ENCODE measurements around the gene DTD1.

DTD1 gene

DNA sequence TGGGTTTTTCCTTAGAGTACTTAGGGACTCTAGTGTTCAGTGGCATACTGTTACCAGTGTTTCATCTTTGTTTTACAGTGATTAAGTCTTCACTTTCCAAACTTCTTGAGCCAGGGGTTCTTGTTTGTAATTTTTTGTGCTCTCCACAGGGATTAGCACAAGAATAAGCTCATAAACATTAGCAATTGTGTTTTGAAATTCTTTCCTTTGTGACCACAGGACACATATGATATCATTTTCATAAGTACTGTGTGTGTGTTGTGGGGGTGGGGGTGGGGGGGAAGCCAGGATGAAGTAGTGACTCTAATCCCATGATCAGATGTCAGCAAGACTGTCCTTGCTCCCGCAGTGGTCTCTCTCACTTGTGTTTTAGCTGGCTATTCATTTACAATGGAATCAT, 124.3 kb downstream of the DTD1 start:
- no peak for DNase-seq

DNA sequence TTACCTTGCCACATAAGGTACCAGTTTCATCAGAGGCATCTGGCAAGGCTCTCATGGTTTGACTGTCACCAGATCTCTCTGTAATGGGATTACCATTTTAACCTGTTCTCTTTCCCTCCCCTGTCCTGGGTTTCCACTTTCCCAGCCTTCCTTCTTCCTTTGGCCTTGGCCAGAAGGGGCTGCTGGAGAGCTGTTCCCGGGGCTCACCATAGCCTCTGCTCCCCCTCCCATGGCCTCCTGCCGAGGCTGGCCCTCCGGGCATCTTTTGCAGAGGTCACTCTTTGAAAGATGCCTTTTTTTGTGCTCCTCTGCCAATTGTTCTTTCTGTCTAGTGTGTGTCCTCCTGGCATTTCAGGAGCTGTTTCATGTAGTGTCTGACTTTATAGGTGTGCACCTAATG, 125.0 kb downstream of the DTD1 start:
- no peak for DNase-seq

DNA sequence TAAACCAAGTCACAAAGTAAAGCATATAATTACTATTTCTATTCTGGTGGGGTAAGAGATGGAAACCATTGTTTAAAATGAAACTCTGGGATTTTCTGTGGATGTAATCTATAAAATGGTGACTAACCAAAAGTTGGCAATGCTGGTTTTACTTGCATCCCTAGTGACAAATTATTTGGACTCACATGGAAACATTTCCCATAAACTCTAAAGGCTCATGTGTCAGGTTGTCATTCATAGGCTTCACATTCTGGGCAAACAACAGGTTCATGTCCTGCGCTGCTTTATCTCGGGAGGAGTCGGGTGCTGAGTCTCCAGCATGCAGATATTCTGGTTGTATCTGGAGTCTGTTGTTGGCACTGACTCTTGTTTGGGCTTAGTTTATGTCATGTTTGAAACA, 127.7 kb downstream of the DTD1 start:
- no peak for DNase-seq

DNA sequence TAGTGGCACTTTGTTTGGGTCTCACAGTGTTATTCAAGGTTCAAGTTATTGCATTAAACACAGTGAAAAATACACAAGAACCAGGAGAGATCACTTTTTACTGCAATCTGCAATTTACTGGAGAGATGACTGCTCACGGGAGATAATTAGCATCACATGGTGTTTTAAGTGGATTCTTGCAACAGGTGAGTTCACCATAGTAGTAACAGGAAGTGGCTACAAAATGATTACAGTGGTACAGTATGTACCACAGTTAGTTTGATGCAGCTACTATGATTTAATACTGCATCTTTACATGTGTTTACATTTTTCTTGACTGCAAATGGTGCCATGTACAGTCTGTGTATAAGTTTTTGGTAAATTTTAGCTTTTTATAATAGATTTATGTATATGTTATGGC, 129.2 kb downstream of the DTD1 start:
- no peak for DNase-seq

DNA sequence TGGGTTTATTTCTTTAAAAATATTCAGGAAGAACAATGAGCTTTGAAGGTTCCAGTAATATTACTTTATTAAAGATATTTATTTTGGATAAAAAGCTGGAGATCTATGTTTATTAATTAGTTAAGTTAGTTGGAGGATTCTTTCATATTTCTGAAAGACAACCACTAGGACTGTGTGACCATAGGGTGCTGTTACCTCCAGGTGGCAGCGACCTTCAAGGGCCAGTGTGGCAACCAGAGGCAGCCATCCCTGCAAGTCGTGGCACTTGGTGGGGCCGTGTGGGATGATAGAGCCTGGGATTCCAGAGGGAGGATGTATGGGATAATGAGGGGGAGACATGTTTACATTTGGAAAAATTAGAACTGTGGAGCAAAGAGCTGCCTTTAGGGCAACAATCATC, 130.3 kb downstream of the DTD1 start:
- DNase-seq = no peak

DNA sequence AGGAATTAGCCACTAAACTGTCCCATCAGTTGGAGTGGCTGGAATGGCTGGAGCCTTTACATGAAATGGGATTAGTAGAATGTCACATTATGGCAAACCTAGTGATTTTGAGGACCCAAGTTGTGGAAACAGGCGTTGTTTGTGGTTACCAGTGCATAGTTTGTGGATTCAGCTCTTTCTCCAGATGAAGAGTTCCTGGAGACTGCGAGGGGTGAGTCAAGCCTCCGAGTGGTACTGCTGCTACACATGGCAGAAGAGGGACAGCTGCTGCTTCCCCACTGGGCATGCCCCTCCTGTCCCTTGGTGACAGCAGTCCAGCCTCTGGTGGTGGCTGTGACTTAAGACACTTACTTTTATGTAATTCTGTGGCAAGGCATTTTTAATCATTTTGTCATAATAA, 131.6 kb downstream of the DTD1 start:
- DNase-seq = no peak

DNA sequence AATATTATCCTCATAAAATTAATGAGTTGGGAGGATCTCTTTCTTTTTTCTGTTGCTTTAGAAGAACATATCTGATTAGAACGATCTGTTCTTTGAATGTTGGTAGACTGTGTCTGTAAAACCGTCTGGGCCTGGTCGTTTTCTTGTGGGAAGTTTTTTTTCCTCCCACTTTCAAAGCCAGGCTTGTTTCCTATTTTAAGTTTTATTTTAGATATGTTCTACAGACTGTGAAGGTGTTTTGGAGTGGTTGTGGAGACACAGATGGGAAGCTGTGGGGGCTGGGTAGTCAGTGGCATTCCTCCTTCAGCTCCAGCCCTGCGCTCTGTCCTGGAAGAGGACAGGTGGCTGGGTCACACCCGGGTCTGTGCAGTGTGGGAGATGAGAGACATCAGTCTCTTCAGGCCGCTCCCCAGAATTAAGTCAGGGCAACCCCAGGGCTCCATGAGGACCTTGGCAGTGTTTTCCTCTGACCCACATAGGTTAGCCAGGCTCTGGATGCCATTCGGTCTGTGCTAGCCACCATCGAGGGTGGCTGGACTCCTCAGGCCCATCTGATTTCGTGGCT, 133.8 kb downstream of the DTD1 start:
- DNase-seq = no peak

DNA sequence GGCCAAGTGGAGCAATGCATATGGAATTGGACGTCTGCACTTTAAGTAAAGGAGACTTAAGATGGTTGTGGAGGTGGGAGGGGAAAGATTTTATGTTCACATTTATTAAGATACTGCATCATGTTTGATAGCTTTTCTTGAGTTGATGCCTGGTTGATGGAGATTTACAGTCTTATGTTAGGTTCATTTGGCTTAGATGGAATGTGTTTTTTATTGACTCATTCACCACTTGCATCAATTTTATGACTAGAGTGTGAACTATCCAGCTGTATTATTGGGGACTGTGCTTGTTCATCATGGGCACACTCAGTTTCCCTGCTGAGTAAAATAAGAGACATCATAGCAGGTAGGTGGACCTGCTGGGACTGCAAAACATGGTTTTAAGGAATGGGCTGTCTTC, 134.5 kb downstream of the DTD1 start:
- no peak for DNase-seq

DNA sequence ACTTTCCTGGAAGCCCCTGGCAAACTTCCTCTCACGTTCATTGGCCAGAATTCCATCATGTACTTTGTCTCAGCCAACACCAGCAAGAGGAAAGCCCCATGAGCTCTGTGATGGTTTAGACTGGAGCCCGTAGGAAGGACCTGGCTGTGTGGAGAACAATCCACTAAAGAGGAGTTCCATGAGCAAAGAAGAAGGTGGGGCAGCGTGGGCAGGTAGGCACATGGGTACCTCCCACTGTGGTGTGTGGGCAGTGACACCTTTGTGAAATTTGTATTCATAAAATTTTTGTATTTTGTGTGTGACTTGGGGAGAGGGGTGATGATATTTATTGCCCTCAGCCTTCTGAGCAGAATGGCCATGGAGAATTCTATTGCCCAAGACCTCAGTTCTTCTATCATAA, 136.2 kb downstream of the DTD1 start:
- no peak for DNase-seq

DNA sequence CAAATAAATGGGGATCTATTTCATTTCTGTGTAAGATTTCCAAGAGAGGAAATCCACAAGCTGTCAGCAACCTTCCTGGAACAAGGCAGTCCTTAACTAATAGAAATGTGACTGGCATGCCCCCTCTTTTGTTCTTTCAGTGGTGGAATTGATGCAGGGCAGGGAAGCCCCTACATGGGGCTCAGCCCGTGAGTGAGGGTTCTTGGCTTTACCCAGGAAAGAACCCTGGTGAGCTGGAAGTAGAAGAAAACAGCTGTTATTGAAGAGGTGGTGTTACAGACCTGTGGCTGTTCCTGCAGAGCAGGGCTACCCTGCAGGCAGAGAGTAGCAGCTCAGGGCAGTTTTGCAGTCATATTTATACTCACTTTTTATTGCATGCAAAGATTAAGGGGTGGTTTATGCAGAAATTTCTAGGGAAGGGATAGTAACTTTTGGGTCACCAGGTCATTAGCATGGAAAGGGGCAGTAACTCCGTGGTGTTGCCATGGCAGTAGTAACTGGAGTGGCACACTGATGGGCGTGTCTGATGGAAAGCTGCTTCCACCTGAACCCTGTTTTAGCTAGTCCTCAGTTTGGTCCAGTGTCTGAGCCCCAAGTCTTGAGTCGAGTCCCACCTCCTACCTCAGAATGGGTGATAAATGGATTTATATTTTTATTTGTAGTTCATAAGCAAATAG, 137.1 kb downstream of the DTD1 start:
- DNase-seq = no peak

DNA sequence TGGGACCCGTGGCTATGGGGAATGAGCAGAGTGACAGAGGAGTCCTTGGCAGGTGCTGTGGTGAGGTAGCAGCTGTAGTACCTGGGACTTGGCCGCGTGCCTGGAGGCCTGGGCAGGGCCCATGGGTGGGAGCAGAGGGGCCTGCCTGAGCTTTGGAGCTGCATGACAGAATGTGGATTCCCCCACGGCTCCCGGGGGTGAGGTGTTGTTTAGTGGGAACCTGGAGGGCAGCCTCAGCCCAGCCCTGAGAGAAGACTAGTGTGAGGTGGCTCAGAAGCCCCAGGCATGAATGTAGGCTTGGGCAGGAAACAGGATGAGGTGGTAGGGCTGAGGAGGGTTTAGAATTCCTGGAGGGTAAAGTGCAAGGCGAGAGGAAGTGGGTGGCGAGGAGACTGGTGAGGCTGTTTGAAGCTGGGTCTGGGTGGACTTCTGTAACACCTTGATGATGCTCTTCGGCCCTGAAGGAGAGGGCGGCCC, 139.2 kb downstream of the DTD1 start:
- DNase-seq = no peak

DNA sequence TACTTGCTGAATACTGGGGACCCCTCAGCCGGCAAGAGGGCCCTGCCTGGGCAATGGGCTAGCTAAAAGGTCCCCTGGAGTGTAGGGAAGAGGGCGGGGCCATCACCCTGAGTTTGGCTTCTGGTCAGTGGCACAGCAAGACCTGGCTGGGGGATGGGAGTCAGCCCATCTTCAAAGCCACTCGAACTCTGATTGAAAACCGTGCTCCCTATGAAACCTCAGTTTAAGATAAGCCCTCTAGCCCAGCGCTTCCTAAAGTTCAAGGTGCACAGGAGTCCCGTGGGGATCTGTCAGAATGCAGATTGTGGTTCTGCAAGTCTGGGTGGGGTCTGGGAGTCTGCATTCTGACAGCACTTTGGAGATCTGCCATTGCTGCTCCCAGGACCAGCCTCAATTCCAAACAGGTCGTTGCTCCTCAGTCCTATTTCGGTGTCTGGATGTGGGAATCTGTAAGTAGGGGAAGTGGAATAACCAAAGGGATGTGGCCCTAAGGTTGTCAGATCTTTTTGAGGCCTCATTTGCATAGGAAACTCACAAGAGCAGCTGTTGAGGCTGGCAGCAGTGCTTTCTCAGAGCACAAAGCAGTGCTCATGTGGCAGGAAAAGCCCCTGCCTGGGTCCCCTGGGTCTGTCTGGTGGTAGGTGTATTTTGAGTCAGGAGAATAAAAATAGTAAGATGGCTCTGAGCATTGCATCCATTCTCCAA, 140.5 kb downstream of the DTD1 start:
- DNase-seq = no peak

DNA sequence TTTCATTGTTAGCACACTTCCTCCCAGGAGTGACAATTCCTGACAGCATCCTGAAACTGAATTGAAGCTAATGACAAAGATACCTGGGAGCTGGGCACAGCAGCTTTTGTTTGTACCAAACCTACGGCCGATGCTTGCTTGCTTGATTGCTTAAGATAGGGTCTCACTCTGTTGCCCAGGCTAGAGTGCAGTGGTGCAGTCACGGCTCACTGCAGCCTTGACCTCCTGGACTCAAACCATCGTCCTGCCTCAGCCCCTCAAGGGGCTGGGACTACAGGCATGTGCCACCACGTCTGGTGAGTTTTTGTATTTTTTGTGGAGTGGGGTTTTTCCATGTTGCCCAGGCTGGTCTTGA, 141.0 kb downstream of the DTD1 start:
- DNase-seq = no peak

DNA sequence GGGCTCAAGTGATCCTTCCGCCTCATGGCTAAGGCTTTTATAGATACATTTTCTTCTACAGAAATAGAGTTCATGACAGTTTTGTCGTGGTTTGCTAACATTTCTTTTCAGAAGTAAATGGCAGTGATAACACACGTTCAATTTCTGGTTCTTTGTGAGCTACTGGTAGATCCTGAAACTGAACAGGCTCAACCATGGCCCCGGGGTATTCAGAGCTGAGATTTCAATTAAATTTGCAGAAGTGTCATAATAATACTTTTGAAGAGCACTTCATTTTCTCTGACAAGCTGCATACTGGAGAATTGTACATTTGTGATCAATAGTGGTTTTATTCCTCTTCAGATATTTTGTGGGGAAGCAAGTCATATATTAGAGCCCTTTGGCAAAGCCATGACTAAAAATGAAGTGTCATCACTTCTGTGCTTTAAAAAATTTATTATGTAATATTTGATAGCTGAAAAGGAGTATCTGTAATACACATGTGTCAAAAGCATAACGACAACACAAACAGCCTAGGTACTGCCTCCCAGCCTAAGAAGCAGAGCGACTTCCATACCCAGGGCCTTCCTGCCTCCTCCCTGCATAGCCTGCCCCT, 141.5 kb downstream of the DTD1 start:
- DNase-seq = no peak

DNA sequence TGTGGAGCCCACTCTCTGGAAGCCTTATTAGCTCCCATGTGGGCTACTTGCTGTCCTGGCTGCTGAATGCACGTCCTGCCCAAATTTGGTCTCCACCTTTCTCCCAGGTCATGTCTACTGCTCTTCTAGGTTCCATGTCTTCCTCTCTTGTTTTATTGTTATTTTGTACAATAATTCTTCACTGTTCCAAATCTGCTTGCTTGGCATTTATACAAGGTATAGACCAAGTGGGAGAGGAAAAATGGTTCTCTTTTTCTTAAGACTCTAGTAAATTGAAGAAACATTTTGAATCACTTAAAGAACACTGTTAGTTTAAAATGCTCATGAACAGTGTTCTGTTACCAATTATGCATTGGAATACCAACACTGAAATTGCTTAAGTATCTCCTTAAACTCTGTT, 144.1 kb downstream of the DTD1 start:
- no peak for DNase-seq

DNA sequence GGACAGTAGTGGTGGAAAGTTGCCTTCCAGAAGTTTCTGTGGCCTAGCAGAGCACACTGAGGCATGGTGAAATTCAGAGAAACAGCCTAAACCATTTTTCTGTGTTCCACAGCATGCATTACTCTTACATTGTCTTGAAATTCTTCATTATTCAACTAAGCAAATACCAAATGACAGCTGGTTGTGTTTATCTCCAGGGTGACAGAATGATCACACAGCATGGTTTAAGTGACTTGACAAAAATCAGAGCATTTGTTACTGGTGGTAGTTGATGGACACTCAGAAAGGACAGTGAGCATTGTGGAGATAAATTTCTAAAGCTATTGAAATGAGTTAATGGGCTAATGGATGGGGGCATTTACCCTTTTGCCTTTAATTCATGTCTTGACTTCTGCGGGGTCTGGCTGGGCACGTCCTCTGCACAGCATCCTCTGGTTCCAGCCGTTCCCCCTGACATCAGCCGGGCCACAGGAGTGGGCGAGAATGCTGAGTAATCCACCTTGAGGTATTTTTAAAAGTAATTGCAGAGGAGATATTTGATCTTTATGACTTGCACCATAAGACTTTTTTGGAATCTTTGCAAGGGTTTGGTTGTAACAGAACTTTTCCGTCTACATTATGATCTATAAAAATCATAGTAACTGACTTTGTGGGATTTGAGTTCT, 146.8 kb downstream of the DTD1 start:
- DNase-seq = no peak

DNA sequence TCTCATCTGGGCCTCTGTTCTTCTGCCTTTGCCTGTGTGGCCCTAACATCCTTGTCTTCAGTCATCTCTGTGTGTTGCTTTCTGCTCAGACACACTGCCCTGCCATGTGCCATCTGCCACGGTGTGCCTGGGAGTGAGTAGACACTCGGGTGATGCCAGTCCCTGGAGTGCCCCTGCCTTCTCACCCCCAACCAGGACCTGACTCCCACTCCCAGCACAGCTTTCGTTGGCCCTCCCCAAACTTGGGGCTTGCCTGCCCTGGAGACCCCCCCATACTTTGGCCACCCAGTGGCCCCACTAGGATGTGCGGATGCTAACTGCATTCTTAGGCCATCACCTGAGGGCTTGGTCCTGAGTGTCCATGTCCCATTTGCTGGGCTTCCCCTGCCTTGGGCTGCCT, 149.3 kb downstream of the DTD1 start:
- no peak for DNase-seq

DNA sequence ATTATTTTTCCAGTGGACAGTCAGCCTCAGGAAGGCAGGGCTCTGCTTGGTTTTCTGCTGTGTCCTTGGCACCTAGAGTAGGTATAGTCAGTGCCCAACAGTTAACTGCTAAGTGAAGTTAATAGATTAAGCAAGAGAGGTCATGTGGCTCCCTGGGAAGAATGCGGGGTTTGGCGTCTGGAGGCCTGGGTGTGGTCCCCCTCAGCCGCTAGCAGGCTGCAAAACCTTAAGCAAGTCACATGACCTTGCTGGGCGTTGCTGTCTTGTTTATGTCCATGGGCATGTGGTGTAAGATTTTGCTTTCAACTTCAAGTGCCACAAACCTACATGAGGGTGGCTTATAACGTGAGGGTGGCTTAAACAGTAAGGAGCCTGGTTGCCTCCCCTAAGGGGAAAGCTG, 150.2 kb downstream of the DTD1 start:
- DNase-seq = no peak

DNA sequence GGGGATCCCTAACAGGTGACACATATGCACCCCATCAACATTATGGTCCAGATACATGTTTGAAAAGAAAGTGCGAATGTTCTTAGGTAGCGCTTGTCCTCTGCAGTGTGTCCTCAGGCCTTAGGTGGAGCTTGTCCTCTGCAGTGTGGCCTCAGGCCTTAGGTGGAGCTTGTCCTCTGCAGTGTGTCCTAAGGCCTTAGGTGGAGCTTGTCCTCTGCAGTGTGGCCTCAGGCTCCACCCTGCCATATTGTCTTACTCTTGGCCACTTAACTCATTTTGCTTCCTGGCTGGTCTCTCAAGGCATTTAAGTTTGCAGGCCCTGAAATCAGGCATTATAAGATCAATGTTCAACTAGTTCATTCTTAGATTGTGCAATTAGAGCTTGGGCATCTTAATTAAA, 151.0 kb downstream of the DTD1 start:
- no peak for DNase-seq

DNA sequence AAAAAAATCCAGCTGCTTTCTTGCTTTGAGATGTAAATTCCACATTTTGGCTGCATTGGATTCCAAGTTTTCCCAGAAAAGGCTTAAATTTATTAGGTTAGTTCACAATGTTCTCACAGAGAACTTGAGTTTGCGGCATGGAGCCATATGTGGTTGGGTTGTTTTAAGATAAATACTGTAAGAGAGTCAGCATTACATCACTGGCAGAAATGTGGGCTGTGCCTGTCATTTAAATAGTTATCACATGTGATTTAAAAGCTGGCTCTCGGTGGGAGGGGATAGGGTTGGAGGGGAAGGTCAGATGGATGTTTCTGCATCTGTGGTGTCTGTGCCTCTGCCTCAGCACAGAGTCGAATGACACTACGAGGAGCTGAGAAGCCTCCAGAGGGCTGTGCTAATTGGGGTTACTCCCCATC, 151.9 kb downstream of the DTD1 start:
- DNase-seq = peak; percentile 74

DNA sequence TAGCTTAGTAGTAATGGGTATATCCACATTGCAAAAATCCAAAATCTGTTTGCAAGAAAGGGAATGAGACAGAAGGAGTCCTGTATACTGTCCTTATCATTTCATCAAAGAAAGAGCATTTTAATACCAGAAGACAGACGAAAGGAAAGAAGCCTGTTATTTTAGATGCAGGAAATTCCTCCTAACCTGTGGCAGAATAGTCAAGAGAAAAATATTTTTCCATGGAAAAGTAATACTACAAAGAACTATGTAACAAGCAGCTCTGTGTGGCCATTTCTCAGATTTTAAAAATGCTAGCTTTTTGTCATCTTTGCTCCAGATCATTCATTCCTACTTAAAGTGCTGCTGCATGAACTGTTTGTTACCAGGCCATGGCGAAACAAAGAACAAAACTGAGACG, 152.9 kb downstream of the DTD1 start:
- DNase-seq = no peak

DNA sequence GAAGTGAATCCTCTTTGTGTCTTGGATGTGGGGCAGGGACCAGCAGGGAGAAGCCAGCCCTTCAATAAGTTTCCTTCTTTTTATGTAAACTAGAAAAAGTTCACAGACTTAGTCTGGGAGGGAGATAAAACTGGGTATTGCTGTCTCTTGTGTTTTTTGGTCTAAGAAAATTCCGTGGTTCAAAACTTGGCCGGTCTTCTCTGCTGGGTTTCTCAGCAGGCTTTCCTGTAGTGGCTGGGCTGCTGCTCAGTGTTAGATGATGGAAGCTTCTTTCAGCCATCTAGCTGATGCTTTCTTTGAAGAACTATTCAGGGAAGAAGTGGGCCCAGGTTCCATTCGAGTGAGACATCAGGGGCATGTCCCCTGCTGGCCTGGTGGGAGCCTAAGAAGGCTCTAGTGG, 155.0 kb downstream of the DTD1 start:
- DNase-seq = no peak

DNA sequence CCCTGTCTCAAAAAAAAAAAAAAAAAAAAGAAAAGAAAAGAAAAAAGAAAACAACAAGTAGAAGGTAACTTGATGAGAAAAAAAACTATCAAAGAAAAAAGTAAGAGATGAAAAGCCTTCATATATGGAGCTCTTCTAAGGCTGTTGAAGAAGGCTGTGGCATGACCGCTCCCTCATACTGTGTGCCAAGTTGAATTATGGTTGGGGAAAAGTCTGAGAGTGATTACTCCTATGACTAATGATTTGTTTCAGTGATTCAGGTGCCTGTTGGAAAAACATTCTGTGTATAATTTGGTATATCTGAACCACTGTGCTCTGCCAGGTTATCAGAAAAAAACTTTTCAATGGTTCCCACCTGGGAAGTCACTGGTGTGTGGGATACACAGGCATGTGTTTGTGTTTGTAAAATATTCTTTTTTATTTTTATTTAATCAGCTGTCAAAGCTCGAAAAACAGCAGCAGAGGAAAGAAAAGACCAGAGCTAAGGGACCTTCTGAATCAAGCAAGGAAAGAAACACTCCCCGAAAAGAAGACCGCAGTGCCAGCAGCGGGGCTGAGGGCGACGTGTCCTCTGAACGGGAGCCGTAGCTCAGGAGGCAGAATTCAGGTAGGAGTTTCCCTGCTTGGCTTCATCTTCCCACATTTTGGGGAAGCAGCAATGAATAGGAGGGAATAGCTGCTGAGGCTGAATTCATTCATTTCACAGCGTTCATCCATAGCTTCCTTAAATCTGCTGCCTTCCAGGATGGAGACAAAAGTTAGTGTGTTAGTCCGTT, 156.0 kb downstream of the DTD1 start:
- DNase-seq = no peak

Data from right hindlimb (tissue), 1 donor.